ENCODE data around the gene FNBP1. TPM values are rescaled to one million over a fixed set of nuclear protein-coding genes. Genes with fewer than 3 reads are reported as not detected.

Gene FNBP1
- 173 TPM for polyA plus RNA-seq

DNA sequence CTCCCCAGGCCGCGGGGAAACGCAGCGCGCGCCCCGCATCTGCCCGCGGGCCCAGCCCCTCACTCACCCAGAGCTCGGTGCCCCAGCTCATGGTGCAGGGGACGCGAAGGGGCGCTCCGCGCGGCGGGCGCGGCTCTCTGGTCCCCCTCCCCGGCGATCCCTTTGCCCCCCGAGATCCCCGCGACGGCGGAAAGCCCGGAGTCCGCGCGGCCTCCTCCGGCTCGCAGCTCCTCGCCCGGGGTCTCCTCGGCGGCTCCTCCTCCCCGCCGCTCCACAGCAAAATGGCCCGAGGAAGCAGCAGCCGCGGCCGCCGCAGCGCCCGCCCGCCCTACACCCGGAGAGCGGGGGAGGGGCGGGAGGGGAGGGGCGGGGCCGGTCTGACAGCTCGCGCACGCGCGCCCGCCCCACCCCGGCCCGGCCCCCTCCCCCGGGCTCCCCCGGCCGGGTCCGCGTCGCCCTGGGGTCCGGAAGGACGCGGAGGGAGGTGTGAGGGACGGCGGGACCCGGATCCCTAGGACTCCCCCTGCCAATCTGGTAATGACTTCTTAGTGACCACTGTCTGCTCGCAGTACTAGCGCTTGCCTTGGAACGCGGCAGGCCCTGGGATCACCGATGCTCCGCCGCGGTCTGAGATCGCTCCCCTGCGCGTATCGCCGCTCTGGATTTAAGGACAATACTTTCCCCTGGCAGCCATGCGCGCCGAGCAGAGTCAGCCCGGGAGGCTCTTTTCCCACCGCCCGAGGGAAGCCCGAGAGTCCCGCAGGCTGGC is at the start of gene FNBP1:
Gene FNBP1 (minus strand): TSS at position 305 of the 769 bp plus-strand sequence. CDS start 214 bp downstream, at position 91.
- Mint-ChIP-seq H3K27ac (peak within 1 kb of the TSS; percentile 98 to 99 (median 99)), H3K9me3 (peaks cover 0 to 1% (median 0%) of the 10 kb centered on the region in 3 donors), H3K27me3 (no peaks in the 10 kb centered on the region), H3K36me3 (no peaks in the 10 kb centered on the region), H3K4me1 (peaks cover 31 to 40% (median 37%) of the 10 kb centered on the region in 3 donors), H3K4me3 (peak within 1 kb of the TSS; percentile 95 to 99 (median 96))

DNA sequence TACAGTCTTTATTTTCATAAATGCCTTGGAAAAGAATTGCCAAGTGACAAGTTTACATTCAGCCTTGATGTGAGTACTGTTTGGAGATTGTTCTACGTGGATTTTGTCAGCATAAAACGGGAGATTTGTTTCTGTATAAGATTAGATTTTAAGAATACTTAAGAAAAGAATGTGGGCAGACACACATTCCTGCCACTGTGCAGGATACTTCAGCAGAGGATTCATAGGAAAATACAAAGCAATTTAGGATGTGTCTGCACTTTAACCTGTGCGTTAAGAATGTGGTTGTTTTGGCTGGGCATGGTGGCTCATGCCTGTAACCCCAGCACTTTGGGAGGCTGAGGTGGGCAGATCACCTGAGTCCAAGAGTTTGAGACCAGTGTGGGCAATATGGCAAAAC is 47.9 kb upstream of the FNBP1 start:
- Mint-ChIP-seq H3K36me3 (peaks cover 12% of the 10 kb centered on the region), H3K9me3 (no peaks in the 10 kb centered on the region), H3K27me3 (no peaks in the 10 kb centered on the region), H3K27ac (no peak overlapping the region), H3K4me3 (no peak overlapping the region), H3K4me1 (peaks cover 0 to 2% (median 0%) of the 10 kb centered on the region in 3 donors)

DNA sequence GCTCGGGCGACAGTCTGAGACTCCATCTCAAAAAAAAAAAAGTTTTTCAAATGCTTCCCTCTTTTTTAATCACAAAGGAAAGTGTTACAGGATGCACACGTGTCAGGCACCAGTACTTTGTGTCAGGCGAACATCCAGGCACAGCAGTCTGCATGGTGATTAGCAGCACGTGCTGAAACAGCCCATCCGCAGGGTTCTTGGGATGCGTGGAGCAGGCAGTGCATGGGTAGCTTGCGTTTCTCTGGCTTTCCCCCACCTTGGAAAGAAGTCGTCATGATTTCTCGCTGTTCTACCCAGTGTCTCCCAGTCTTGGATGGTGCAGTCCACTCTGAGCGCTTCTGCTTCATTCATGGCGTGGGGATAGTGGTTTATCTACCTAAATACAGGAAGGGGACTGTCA is 46.2 kb upstream of the FNBP1 start:
- Mint-ChIP-seq H3K36me3 (peaks cover 14% of the 10 kb centered on the region), H3K27me3 (no peaks in the 10 kb centered on the region), H3K4me1 (no peaks in the 10 kb centered on the region), H3K9me3 (no peaks in the 10 kb centered on the region), H3K27ac (no peak overlapping the region), H3K4me3 (no peak overlapping the region)

DNA sequence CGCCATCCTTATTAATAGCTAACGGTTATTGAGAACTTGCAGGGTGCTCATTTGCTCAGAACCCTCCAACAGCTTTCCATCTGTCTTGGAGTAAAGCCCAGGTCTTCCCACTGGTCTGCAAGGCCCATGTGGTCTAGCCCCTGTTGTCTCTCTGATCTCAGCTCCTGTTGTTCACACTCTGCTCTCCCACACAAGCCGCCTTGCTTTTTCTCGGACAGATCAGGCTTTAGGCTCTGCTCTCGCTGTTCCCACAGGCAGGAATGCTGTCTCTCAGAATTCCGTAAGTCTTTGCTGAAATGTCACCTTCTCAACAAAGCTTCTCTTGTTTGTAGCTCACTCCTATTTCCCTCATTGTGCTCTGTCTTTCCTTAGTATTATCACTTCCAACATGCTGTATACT is 45.1 kb upstream of the FNBP1 start:
- Mint-ChIP-seq H3K9me3 (no peaks in the 10 kb centered on the region), H3K36me3 (peaks cover 14% of the 10 kb centered on the region), H3K27ac (no peak overlapping the region), H3K4me1 (no peaks in the 10 kb centered on the region), H3K4me3 (no peak overlapping the region), H3K27me3 (no peaks in the 10 kb centered on the region)

DNA sequence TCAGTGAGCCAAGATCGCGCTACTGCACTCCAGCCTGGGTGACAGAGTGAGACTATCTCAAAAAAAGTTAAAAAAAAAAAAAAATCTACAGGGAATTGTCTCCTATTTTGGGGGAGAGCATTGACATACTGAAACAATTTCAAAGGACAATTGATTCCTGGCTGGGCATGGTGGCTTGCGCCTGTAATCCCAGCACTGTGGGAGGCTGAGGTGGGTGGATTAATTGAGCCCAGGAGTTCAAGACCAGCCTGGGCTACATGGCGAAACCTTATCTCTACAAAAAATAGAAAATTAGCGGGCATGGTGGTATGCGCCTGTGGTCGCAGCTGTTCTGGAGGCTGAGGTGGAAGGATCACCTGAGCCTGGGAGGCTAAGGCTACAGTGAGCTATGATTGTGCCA is 41.3 kb upstream of the FNBP1 start:
- H3K4me1 Mint-ChIP-seq, result peaks cover 0 to 2% (median 0%) of the 10 kb centered on the region in 3 donors
- H3K36me3 Mint-ChIP-seq, result peaks cover 13% of the 10 kb centered on the region
- no peak overlapping the region for H3K27ac Mint-ChIP-seq
- H3K4me3 Mint-ChIP-seq, result no peak overlapping the region
- no peaks in the 10 kb centered on the region for H3K27me3 Mint-ChIP-seq
- H3K9me3 Mint-ChIP-seq, result no peaks in the 10 kb centered on the region

DNA sequence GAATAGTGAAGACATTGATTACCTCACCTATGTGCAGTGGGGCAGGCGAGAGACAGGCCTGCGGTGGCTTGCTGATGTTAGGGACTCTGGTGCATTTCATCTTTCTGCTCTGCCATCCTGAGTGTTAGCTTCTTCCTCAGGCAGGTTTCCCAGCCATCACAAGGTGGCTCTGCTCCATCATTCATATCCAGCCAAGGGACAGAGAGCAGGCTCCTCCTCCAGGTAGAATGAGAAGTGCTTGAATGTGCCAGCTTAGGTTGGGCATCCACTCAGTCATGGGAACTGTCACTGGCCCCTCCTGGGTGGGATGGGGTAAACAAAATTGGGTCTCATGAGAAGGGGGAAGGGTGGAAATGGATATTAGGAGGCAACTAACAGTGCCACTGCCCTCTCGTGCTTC is 35.6 kb upstream of the FNBP1 start:
- Mint-ChIP-seq H3K36me3 (peaks cover 10% of the 10 kb centered on the region), H3K4me3 (peak overlapping the region in 1 of 4 donors; percentile 38), H3K4me1 (peaks cover 0 to 9% (median 5%) of the 10 kb centered on the region in 3 donors), H3K27ac (no peak overlapping the region), H3K27me3 (no peaks in the 10 kb centered on the region), H3K9me3 (no peaks in the 10 kb centered on the region)

DNA sequence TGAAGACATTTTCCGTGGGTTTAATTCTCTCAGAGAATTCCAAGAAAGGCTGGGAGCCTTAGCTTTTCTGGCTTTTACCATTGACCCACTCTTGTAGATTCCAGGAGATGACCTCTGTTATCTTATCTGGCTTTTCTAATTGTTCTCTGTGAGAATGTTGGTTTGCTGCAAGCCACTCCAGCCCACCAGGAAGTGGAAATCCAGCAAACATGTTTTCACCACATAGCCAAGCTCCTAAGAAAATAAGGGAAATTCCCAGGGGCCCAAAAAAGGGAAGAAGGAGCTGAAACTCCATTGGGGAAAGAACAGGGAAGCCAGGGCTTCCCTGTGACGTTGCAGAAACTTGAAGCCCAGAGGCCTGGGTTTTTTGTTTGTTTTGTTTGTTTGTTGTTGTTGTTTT is 30.4 kb upstream of the FNBP1 start:
- Mint-ChIP-seq H3K9me3 (no peaks in the 10 kb centered on the region), H3K4me3 (no peak overlapping the region), H3K27ac (peak overlapping the region in 1 of 3 donors; percentile 24), H3K4me1 (peaks cover 3 to 16% (median 13%) of the 10 kb centered on the region in 3 donors), H3K36me3 (peaks cover 9% of the 10 kb centered on the region), H3K27me3 (no peaks in the 10 kb centered on the region)

DNA sequence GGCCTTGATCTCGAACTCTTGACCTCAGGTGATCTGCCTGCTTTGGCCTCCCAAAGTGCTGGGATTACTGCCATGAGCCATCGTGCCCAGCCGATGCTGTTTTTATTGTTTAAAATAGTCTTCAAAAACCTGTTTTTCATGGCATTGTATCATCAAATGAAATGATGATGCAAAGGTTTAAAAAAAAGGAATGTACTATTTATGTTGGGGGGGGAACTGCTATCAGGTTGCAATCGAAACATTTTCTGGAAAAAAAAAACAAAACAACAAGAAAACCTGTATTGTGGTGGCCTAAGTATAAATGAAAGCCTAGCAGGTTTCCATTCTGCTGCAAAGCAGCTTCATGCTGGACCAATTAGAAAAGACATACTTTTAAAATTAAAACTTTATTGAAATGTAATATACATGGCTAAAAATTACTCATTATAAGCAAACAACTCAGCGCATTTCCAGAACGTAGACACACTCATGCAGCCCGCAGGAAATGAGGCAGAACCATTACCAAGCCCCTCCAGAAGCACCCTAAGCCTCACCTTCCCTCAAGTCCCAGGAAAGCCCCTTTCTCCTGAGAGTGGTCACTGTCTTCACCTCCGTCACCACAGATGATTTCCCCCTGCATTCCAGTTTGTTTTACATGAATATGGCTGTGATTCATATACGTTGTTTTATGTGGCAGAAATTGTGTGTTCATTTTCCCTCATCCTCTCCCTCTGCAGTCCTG is 29.7 kb upstream of the FNBP1 start:
- peak overlapping the region in 1 of 3 donors; percentile 24 for H3K27ac Mint-ChIP-seq

DNA sequence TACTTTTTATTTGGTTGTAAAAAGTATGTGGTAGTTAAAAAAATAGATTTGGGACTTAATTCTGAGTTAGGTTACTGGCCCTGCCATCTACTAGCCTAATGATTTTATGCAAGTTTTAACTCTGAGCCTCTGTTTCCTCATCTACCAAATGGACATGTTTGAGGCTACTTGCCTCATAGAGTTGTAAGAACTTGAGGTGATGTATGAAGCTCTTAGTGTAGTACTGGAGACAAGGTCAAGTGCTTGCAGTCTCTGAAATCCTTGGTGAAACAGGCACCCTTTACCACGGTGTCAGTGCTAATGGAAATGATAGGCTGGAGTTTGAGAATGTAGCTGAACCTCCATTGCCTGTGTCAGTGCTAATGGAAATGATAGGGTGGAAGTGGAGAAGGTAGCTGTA is 26.1 kb upstream of the FNBP1 start:
- H3K27ac Mint-ChIP-seq, result no peak overlapping the region
- H3K4me1 Mint-ChIP-seq, result peaks cover 3 to 19% (median 12%) of the 10 kb centered on the region in 3 donors
- H3K9me3 Mint-ChIP-seq, result no peaks in the 10 kb centered on the region
- H3K4me3 Mint-ChIP-seq, result no peak overlapping the region
- H3K27me3 Mint-ChIP-seq, result no peaks in the 10 kb centered on the region
- peaks cover 4% of the 10 kb centered on the region for H3K36me3 Mint-ChIP-seq

More for the DNA sequence above, 29.7 kb upstream of the FNBP1 start:
- H3K4me3 Mint-ChIP-seq, result peak overlapping the region in 1 of 4 donors; percentile 79
- no peaks in the 10 kb centered on the region for H3K27me3 Mint-ChIP-seq
- peaks cover 3 to 16% (median 13%) of the 10 kb centered on the region in 3 donors for H3K4me1 Mint-ChIP-seq
- H3K9me3 Mint-ChIP-seq, result no peaks in the 10 kb centered on the region
- H3K36me3 Mint-ChIP-seq, result peaks cover 9% of the 10 kb centered on the region

DNA sequence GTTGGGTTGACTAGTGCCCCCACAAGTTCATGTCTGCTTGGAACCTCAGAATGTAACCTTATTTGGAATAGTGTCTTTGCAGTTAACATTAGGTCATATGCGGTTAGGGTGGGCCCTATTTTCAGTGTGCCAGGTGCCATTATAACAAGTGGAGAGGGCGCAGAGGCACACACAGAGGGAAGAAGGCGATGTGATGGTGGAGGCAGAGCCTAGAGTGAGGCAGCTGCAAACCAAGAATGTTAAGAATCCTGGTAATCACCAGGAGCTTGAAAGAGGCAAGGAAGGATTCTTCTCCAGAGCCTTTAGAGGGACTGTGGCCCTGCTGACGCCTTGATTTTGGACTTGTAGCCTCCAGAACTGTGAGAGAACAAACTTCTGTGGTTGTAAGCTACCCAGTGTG is 21.6 kb upstream of the FNBP1 start:
- Mint-ChIP-seq H3K4me3 (no peak overlapping the region), H3K27me3 (no peaks in the 10 kb centered on the region), H3K4me1 (peaks cover 18 to 26% (median 22%) of the 10 kb centered on the region in 3 donors), H3K9me3 (no peaks in the 10 kb centered on the region), H3K36me3 (no peaks in the 10 kb centered on the region), H3K27ac (no peak overlapping the region)

DNA sequence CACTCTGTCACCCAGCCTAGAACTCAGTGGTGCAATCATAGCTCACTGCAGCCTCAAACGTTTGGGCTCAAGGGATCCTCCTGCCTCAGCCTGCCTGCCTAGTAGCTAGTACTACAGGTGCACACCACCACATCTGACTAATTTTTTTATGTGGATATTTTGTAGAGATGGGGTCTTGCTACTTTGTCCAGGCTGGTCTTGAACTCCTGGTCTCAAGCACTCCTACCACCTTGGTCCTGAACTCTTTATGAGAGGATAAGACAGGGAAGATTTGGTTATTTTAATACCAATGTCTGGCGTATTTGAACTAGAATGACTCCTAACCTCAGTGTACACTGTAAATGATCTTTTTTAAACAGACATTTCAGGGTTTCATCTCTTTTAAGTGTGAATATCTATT is 19.8 kb upstream of the FNBP1 start:
- no peak overlapping the region for H3K27ac Mint-ChIP-seq
- no peaks in the 10 kb centered on the region for H3K36me3 Mint-ChIP-seq
- H3K27me3 Mint-ChIP-seq, result no peaks in the 10 kb centered on the region
- H3K4me3 Mint-ChIP-seq, result peak overlapping the region in 1 of 4 donors; percentile 9
- H3K4me1 Mint-ChIP-seq, result peaks cover 15 to 24% (median 19%) of the 10 kb centered on the region in 3 donors
- no peaks in the 10 kb centered on the region for H3K9me3 Mint-ChIP-seq

DNA sequence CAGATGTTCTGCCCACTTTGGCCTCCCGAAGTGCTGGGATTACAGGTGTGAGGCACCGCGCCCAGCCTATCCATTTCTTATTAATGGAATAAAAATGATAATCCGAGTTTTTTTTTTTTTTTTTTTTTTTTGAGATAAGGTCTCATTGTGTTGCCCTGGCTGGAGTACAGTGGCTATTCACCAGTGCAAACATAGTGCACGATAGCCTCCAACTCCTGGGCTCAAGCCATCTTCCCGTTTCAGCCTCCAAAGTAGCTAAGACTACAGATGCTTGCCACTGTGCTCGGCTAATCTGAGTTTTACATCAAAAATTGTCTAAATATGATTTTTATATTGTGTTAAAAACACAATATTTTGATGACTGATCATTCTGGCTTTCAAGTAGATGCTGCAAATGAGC is 17.3 kb upstream of the FNBP1 start:
- peaks cover 14 to 19% (median 15%) of the 10 kb centered on the region in 3 donors for H3K4me1 Mint-ChIP-seq
- H3K4me3 Mint-ChIP-seq, result no peak overlapping the region
- H3K36me3 Mint-ChIP-seq, result no peaks in the 10 kb centered on the region
- H3K9me3 Mint-ChIP-seq, result no peaks in the 10 kb centered on the region
- H3K27ac Mint-ChIP-seq, result no peak overlapping the region
- no peaks in the 10 kb centered on the region for H3K27me3 Mint-ChIP-seq

DNA sequence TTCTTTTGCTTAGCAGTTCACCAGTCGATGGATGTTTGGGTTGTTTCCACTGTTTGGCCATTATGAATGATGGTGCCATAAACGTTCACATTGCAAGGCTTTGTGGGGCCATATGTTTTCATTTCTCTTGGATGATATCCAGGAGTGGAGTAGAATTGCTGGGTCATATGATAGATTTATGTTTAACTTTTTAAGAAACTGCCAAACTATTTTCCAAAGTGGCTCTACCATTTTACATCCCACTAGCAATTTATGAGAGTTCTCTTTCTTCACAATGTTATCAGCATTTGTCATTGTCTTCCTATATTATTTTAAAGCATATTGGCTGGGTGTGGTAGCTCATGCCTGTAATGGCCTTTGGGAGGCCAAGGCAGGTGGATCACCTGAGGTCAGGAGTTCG is 15.9 kb upstream of the FNBP1 start:
- Mint-ChIP-seq H3K36me3 (no peaks in the 10 kb centered on the region), H3K27ac (no peak overlapping the region), H3K9me3 (no peaks in the 10 kb centered on the region), H3K4me3 (peak overlapping the region in 1 of 4 donors; percentile 43), H3K27me3 (no peaks in the 10 kb centered on the region), H3K4me1 (peaks cover 18 to 24% (median 20%) of the 10 kb centered on the region in 3 donors)

DNA sequence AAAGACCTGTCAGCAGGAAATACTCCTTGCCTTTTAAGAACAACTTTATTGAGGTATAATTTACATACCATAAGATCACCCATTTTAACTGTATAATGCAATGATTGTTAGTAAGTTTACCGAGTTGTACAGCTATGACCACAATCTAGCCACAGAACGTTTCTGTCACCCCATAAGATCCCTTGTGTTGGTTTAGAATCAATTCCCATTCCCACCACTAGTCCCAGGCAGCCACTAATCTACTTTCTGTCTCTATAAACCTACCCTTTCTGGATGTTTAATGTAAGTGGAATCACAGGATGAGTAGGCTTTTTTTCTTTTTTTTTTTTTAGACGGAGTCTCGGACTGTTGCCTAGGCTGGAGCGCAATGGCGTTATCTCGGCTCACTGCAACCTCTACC is 15.2 kb upstream of the FNBP1 start:
- peak overlapping the region in 1 of 4 donors; percentile 43 for H3K4me3 Mint-ChIP-seq
- H3K9me3 Mint-ChIP-seq, result no peaks in the 10 kb centered on the region
- H3K27ac Mint-ChIP-seq, result no peak overlapping the region
- H3K27me3 Mint-ChIP-seq, result no peaks in the 10 kb centered on the region
- H3K36me3 Mint-ChIP-seq, result no peaks in the 10 kb centered on the region
- peaks cover 22 to 25% (median 23%) of the 10 kb centered on the region in 3 donors for H3K4me1 Mint-ChIP-seq

DNA sequence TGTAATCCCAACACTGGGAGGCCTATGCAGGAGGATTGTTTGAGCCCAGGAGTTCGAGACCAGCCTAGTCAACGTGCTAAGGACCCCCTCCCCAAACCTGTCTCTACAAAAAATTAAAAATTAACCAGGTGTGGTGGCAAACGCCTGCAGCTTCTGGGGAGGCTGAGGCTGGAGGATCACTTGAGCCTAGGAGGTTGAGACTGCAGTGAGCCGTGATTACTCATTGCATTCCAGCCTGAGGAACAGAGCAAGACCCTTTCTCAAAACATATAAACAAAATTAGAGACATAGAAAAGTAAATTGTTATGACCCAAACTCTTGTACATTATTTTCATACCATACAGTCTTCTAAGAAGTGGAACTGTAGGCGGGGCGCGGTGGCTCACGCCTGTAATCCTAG is 11.8 kb upstream of the FNBP1 start:
- Mint-ChIP-seq H3K9me3 (no peaks in the 10 kb centered on the region), H3K27ac (peak overlapping the region in 2 of 3 donors; percentile 96 to 97), H3K36me3 (no peaks in the 10 kb centered on the region), H3K27me3 (no peaks in the 10 kb centered on the region), H3K4me3 (peak overlapping the region; percentile 91 to 97 (median 95)), H3K4me1 (peaks cover 17 to 22% (median 18%) of the 10 kb centered on the region in 3 donors)
